ENCODE measurements around the gene GRHPR. TPM values are rescaled to one million over a fixed set of nuclear protein-coding genes. Genes with fewer than 3 reads are reported as not detected.

Gene GRHPR
- total and polyA plus RNA-seq, 2 of the 8 experiments (the other 6 are each of a cell fraction or from before 2014, with no cell fraction given): 97.0 to 201 TPM

- H4K5ac ChIP-seq (ENCODE audit: insufficient read length, low read depth, low read length): no peak overlapping the region
- no peak overlapping the region for H3K18ac ChIP-seq (ENCODE audit: extremely low read depth, low read length)
- peaks cover 0 to 3% (median 1%) of the 10 kb centered on the region in 4 experiments; a peak in 1 of 7 replicates for H3K4me1 ChIP-seq (replicated peaks in 1 of 4; ENCODE audit: control insufficient read depth in 3 of 4, insufficient read depth in 4 of 4, low read length in 3 of 4)
- H3K9ac ChIP-seq (replicated peaks in 1 of 4; ENCODE audit: extremely low read depth in 1 of 4, low read depth in 3 of 4, low read length in 3 of 4): no peak overlapping the region
- ChIA-PET CTCF (ENCODE audit: partially characterized antibody) (no interaction called here), POLR2A (ENCODE audit: partially characterized antibody) (interaction anchor here (1.2 to 2.0 kb wide), 3 partner anchors 10 to 24 kb away, joined by 4 to 5 read pairs (median 4); partner anchors contain the start of gene ZBTB5)
- H3K4me3 ChIP-seq (ENCODE audit: extremely low read depth in 1 of 4, insufficient read depth in 2 of 4, low read depth in 3 of 4, low read length in 4 of 4): no peak overlapping the region
- no peak for FAIRE-seq
- H3K9me3 ChIP-seq (ENCODE audit: insufficient read depth in 2 of 2, low read depth in 1 of 2, low read length in 1 of 2): no peaks in the 10 kb centered on the region; a peak in 1 of 4 replicates
- no peak overlapping the region for H2AK5ac ChIP-seq (ENCODE audit: low read depth, low read length)
- no peaks in the 10 kb centered on the region; a peak in 1 of 8 replicates for H3K36me3 ChIP-seq (ENCODE audit: control insufficient read depth in 2 of 4, insufficient read depth in 4 of 4, low read length in 3 of 4)
- no peak overlapping the region for H4K8ac ChIP-seq (ENCODE audit: extremely low read depth, insufficient read depth, low read length)
- DNase-seq (ENCODE audit: low read depth in 1 of 2, low spot score in 2 of 2): no peak
- H2AFZ ChIP-seq (ENCODE audit: low read length): no peak overlapping the region
- peaks cover 12% of the 10 kb centered on the region for H3K79me1 ChIP-seq (ENCODE audit: low read depth, low read length)
- no peak overlapping the region for H4K91ac ChIP-seq (replicated peaks; ENCODE audit: insufficient read length, low read length)
- H3K4me2 ChIP-seq (ENCODE audit: insufficient read depth in 1 of 2, low read depth in 2 of 2, low read length in 2 of 2): no peak overlapping the region
- no peaks in the 10 kb centered on the region for H3K23me2 ChIP-seq (ENCODE audit: low read depth, low read length)
- no peak overlapping the region for H3K27ac ChIP-seq (ENCODE audit: low read depth, low read length)
- H2BK15ac ChIP-seq (ENCODE audit: low read length): no peak overlapping the region
- no peak overlapping the region for H2BK20ac ChIP-seq (ENCODE audit: low read length)
- no peak overlapping the region for H2BK120ac ChIP-seq (replicated peaks; ENCODE audit: low read depth, low read length)
- no peak overlapping the region for H3K4ac ChIP-seq (replicated peaks; ENCODE audit: insufficient read length, low read depth, low read length)
- H3K27me3 ChIP-seq (replicated peaks in 1 of 4; ENCODE audit: control insufficient read depth in 3 of 4, extremely low read depth in 1 of 4, insufficient read depth in 3 of 4, low read length in 3 of 4): no peaks in the 10 kb centered on the region
- H3K14ac ChIP-seq (ENCODE audit: insufficient read length): no peak overlapping the region
- no peak overlapping the region for H2BK5ac ChIP-seq (ENCODE audit: low read depth, low read length)
- no peak overlapping the region for H2BK12ac ChIP-seq (ENCODE audit: low read depth, low read length)
- no peak overlapping the region for H3K56ac ChIP-seq (replicated peaks; ENCODE audit: insufficient read length, low read depth, low read length)
- H4K20me1 ChIP-seq (replicated peaks in 1 of 2; ENCODE audit: control insufficient read depth in 1 of 2, insufficient read depth in 2 of 2, low read length in 2 of 2): peaks cover 18 to 33% of the 10 kb centered on the region in 2 experiments
- no peak overlapping the region for H3K23ac ChIP-seq (ENCODE audit: insufficient read length)
- H3K79me2 ChIP-seq (ENCODE audit: control insufficient read depth in 1 of 2, insufficient read depth in 2 of 2, low read length in 2 of 2): peaks cover 7 to 96% of the 10 kb centered on the region in 2 experiments
- TF ChIP-seq ZNF274 (IDR thresholded peaks at IDR 0.05; ENCODE audit: borderline replicate concordance, extremely low read depth, low read length) (no peak), YY1 (IDR thresholded peaks at IDR 0.05; ENCODE audit: low read depth, low read length) (no peak), EZH2 (IDR thresholded peaks at IDR 0.05; ENCODE audit: low read depth, low read length, severe bottlenecking) (no peak), SRF (IDR thresholded peaks at IDR 0.05; ENCODE audit: low read depth, low read length) (no peak), MAFK (IDR thresholded peaks at IDR 0.05; ENCODE audit: low read depth, low read length) (no peak), FOSL1 (IDR thresholded peaks at IDR 0.05; ENCODE audit: insufficient read depth, low read depth, low read length) (no peak), SAP30 (IDR thresholded peaks at IDR 0.05; ENCODE audit: insufficient read depth, insufficient replicate concordance, low read length) (no peak), CREB1 (IDR thresholded peaks at IDR 0.05) (no peak), SIX5 (IDR thresholded peaks at IDR 0.05; ENCODE audit: low read depth, low read length) (no peak), CEBPB (IDR thresholded peaks at IDR 0.05; ENCODE audit: low read depth, low read length) (no peak)
These were observed 31.7 kb downstream of the GRHPR start for GRCh38 chr9:37454238-37454637.

Data from H1 (cell line).